B cell (primary cell): ENCODE results near the gene NHSL2. TPM values are rescaled to one million over a fixed set of nuclear protein-coding genes. Genes with fewer than 3 reads are reported as not detected.

ENCODE experiments used
- ATAC-seq: fragments of 200-7000 bp; cut with Tn5 transposase; one replicate; pipeline ENCODE4 v1.10.0; 2021; ENCODE audit warnings: low read depth, mild to moderate bottlenecking, moderate number of reproducible peaks, moderate library complexity
- CTCF ChIA-PET: fragments of 350-600 bp; sonication (Branson Sonifier 250); formaldehyde crosslinking; loops from one replicate; lab custom pipeline; 2021; ENCODE audit warnings: antibody characterized with exemption, inconsistent platforms; lab: Charles Lee
- POLR2A ChIA-PET: fragments of 350-600 bp; sonication (Branson Sonifier 250); formaldehyde crosslinking; loops from one replicate; lab custom pipeline; 2021; ENCODE audit warnings: antibody characterized with exemption; lab: Charles Lee
- DNase-seq: peaks from one replicate; pipeline ENCODE4 v3.0.0; 2013
- H2AFZ ChIP-seq: 2 replicates; pipeline ENCODE4 v1.6.1; 2012; ENCODE audit warnings: mild to moderate bottlenecking, low read depth, low read length; ENCODE audit not compliant: insufficient read depth, poor library complexity, severe bottlenecking
- H3K27ac ChIP-seq, 2 donors: 1 replicate in 1 of 2; 2 replicates in 1 of 2; pipeline ENCODE4 v1.5.1; 2012 to 2013; ENCODE audit warnings: low read length in 2 of 2, mild to moderate bottlenecking in 2 of 2, moderate library complexity in 1 of 2
- H3K27me3 ChIP-seq, 4 experiments: fragments of 200-600 bp in 1 of 4; sonication (generic) in 1 of 4; replicated peaks in 1 of 4; 1 replicate in 2 of 4; 2 replicates in 2 of 4; pipeline versions ENCODE4 v1.6.1 to v1.7.0; 2013 to 2016; ENCODE audit warnings: low read length in 3 of 4, mild to moderate bottlenecking in 2 of 4, mixed read lengths in 1 of 4, moderate library complexity in 1 of 4; ENCODE audit not compliant: insufficient read depth in 4 of 4, control insufficient read depth in 3 of 4; ENCODE audit errors: control extremely low read depth in 1 of 4
- H3K36me3 ChIP-seq, 2 experiments: replicated peaks in 1 of 2; 1 replicate in 1 of 2; 2 replicates in 1 of 2; pipeline versions ENCODE4 v1.6.1 to v1.7.1; 2013; ENCODE audit warnings: low read length in 1 of 2; ENCODE audit not compliant: insufficient read depth in 2 of 2, control insufficient read depth in 1 of 2; ENCODE audit errors: control extremely low read depth in 1 of 2, extremely low read depth in 1 of 2
- H3K4me1 ChIP-seq, 2 donors: fragments of 200-600 bp in 1 of 2; sonication (generic) in 1 of 2; 1 replicate in 1 of 2; 2 replicates in 1 of 2; pipeline versions ENCODE4 v1.5.1 to v1.6.1; 2013 to 2017; ENCODE audit warnings: low read length in 2 of 2; ENCODE audit not compliant: control insufficient read depth in 2 of 2, insufficient read depth in 2 of 2
- H3K4me2 ChIP-seq: replicated peaks from 2 replicates; pipeline ENCODE3; 2012; ENCODE audit warnings: mild to moderate bottlenecking, low read depth, low read length; ENCODE audit not compliant: poor library complexity, severe bottlenecking
- H3K4me3 ChIP-seq, 5 experiments: fragments of 200-600 bp in 1 of 5; sonication (generic) in 1 of 5; 1 replicate in 3 of 5; 2 replicates in 2 of 5; pipeline versions ENCODE4 v1.5.1 to v1.7.0; 2011 to 2016; ENCODE audit warnings: low read length in 4 of 5, mild to moderate bottlenecking in 4 of 5, low read depth in 2 of 5, control low read depth in 1 of 5, moderate library complexity in 1 of 5; ENCODE audit not compliant: insufficient read depth in 1 of 5; ENCODE audit errors: control extremely low read depth in 1 of 5, extremely low read depth in 1 of 5
- H3K79me2 ChIP-seq: fragments of 200-600 bp; sonication (generic); one replicate; pipeline ENCODE4 v1.6.0; 2016; ENCODE audit warnings: low read length; ENCODE audit not compliant: control insufficient read depth, insufficient read depth
- H3K9ac ChIP-seq: fragments of 200-600 bp; sonication (generic); 2 replicates; pipeline ENCODE4 v1.6.1; 2017; ENCODE audit warnings: mild to moderate bottlenecking, low read length, moderate library complexity
- H3K9me3 ChIP-seq, 3 donors: one replicate each; pipeline versions ENCODE4 v1.6.1 to v1.7.1; 2013; ENCODE audit warnings: low read length in 2 of 3; ENCODE audit not compliant: control insufficient read depth in 2 of 3, insufficient read depth in 1 of 3; ENCODE audit errors: control extremely low read depth in 1 of 3
- H4K20me1 ChIP-seq: 2 replicates; pipeline ENCODE4 v1.6.0; 2012; ENCODE audit warnings: mild to moderate bottlenecking, low read length; ENCODE audit not compliant: insufficient read depth, control insufficient read depth, poor library complexity, severe bottlenecking
- H3K27ac Mint-ChIP-seq: one replicate; pipeline ENCODE4 v1.8.0; 2021; ENCODE audit warnings: mixed read lengths
- H3K27me3 Mint-ChIP-seq: one replicate; pipeline ENCODE4 v1.8.0; 2021; ENCODE audit warnings: mixed read lengths
- H3K4me1 Mint-ChIP-seq: one replicate; pipeline ENCODE4 v1.8.0; 2021; ENCODE audit warnings: mixed read lengths
- H3K4me3 Mint-ChIP-seq: one replicate; pipeline ENCODE4 v1.8.0; 2021; ENCODE audit warnings: mixed read lengths
- H3K9me3 Mint-ChIP-seq: one replicate; pipeline ENCODE4 v1.8.0; 2022; ENCODE audit warnings: mixed read lengths; ENCODE audit not compliant: insufficient read depth
- EZH2 ChIP-seq: IDR thresholded peaks from 2 replicates; pipeline ENCODE4 v1.6.1; 2012; ENCODE audit warnings: borderline replicate concordance, low read depth, mild to moderate bottlenecking, moderate library complexity, low read length; ENCODE audit not compliant: insufficient read depth, poor library complexity, severe bottlenecking
- WGBS: methylation state at CpG from one replicate; pipeline ENCODE4 v1.1.5; 2013; ENCODE audit warnings: missing lambda C conversion rate; ENCODE audit not compliant: insufficient coverage; 5-methylcytosine and 5-hydroxymethylcytosine counted together
- intact Hi-C: fragments of 100-400 bp; cut with micrococcal nuclease; formaldehyde crosslinking; loops from one replicate; pipeline ENCODE4 v1.10.0; 2022
- polyA plus RNA-seq: library from polyadenylated mRNA; depleted of rRNA; stranded (reverse); fragments of >200 nt; gene quantifications from 2 replicates; pipeline ENCODE4 v1.2.3, GENCODE V29; 2012
- total RNA-seq, 2 donors: library from RNA; stranded (reverse); fragments of 120-200 nt in 1 of 2; gene quantifications; 1 replicate in 1 of 2; 2 replicates in 1 of 2; pipeline versions ENCODE4 v1.2.3 to v1.2.4, GENCODE V29; 2013 to 2022
- TF ChIP-seq, protein P1 (sequence below): fragments of 200-600 bp; IDR thresholded peaks from one replicate; pipeline ENCODE4 v1.8.0; 2022; ENCODE audit warnings: antibody characterized with exemption, mild to moderate bottlenecking

Gene NHSL2
- total and polyA plus RNA-seq, 2 donors (not counting 1 experiment from before 2014, with no cell fraction given): 0.16 to 1.7 TPM

DNA sequence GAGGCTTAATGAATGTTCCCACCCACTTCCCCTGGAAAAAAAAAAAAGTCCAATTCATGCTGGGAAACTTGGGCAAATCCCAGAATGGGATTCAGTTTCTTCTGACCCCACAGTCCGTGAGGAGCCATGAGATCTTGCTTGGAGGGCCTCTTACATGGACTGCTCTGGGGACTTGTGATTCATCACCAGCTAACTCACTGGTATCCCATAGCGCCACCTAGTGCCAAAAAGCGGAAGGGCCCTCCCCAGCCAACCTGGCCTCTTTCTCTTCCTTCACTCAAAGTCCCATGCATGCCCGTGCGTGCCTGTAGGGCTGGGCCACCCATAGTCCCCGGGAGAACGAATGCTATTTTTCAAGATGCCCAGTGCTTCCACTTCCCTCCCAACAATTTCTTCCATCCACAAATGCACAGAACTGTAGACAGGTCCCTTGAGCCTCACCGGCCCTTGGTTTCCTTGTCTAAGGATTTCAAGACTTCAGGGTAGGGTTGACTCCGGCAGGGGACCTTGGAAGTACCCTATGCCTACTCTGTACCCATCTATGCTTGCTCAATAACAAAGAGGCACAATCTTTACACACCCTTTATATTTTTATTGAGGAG, 216.0 kb downstream of the NHSL2 start:
- Mint-ChIP-seq H3K4me1 (peaks cover 34% of the 10 kb centered on the region), H3K27ac (peak overlapping the region; percentile 21), H3K4me3 (no peak overlapping the region), H3K27me3 (peaks cover 4% of the 10 kb centered on the region), H3K9me3 (no peaks in the 10 kb centered on the region)
- H2AFZ ChIP-seq: no peak overlapping the region
- TF ChIP-seq, protein P1, sequence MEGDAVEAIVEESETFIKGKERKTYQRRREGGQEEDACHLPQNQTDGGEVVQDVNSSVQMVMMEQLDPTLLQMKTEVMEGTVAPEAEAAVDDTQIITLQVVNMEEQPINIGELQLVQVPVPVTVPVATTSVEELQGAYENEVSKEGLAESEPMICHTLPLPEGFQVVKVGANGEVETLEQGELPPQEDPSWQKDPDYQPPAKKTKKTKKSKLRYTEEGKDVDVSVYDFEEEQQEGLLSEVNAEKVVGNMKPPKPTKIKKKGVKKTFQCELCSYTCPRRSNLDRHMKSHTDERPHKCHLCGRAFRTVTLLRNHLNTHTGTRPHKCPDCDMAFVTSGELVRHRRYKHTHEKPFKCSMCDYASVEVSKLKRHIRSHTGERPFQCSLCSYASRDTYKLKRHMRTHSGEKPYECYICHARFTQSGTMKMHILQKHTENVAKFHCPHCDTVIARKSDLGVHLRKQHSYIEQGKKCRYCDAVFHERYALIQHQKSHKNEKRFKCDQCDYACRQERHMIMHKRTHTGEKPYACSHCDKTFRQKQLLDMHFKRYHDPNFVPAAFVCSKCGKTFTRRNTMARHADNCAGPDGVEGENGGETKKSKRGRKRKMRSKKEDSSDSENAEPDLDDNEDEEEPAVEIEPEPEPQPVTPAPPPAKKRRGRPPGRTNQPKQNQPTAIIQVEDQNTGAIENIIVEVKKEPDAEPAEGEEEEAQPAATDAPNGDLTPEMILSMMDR: peak; percentile 70
- no peak for TF ChIP-seq EZH2
- no peak overlapping the region for H3K9ac ChIP-seq
- intact Hi-C loops: loop anchor here (1.0 to 2.0 kb wide), 5 partner anchors 16 to 127 kb away; no protein-coding TSS in a partner anchor
- H3K36me3 ChIP-seq: no peaks in the 10 kb centered on the region
- ChIA-PET POLR2A (interaction anchor here (0.7 to 1.3 kb wide), 2 partner anchors 106 to 117 kb away, joined by 4 read pairs; no protein-coding TSS in a partner anchor), CTCF (interaction anchor here (0.7 to 7.9 kb wide), 21 partner anchors 11 to 150 kb away, joined by 3 to 108 read pairs (median 4); partner anchors contain the start of gene RPS4X)
- peaks cover 0 to 5% (median 2%) of the 10 kb centered on the region in 4 experiments for H3K27me3 ChIP-seq
- H3K4me3 ChIP-seq: no peak overlapping the region
- peak; percentile 62 for ATAC-seq
- no peak overlapping the region for H3K4me2 ChIP-seq
- WGBS: 3% methylated on average over 6 of the region's 9 CpGs
- no peaks in the 10 kb centered on the region for H4K20me1 ChIP-seq
- H3K27ac ChIP-seq: no peak overlapping the region
- peak; percentile 80 for DNase-seq
- no peaks in the 10 kb centered on the region for H3K79me2 ChIP-seq
- peaks cover 12 to 27% of the 10 kb centered on the region in 2 donors for H3K4me1 ChIP-seq
- H3K9me3 ChIP-seq: no peaks in the 10 kb centered on the region

DNA sequence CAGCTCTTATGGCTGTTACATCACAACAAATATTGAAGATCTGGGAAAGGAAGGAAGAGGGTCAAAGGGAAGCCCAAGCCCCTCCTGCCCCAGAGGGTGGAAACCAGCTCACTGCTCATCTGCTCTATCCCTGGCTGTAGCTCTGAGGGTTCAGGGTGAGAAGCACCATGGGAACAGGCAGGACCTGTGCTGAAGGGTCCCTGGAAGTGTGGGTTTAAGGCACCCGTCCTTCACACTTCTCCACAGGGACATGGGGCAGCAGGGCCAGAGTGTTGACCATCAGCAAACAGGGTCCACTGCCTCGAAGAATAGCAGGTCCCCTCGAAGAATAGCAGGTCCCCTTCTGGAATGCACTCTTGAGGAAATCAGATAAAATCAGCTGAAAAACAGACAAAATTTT, 216.7 kb downstream of the NHSL2 start:
- H2AFZ ChIP-seq: no peak overlapping the region
- ChIA-PET CTCF (interaction anchor here (0.7 to 7.9 kb wide), 12 partner anchors 12 to 149 kb away, joined by 3 to 108 read pairs (median 6); partner anchors contain the start of gene RPS4X), POLR2A (interaction anchor here (0.6 kb wide), 1 partner anchor 132 kb away, joined by 3 read pairs; no protein-coding TSS in a partner anchor)
- H4K20me1 ChIP-seq: no peaks in the 10 kb centered on the region
- no peak for TF ChIP-seq EZH2
- TF ChIP-seq, protein P1: no peak
- intact Hi-C loops: loop anchor here (2.0 kb wide), 2 partner anchors 15 to 27 kb away; no protein-coding TSS in a partner anchor
- H3K36me3 ChIP-seq: no peaks in the 10 kb centered on the region
- no peak overlapping the region for H3K4me2 ChIP-seq
- no peak overlapping the region for H3K9ac ChIP-seq
- WGBS: no CpG with 5 or more reads among the region's 3 CpGs
- Mint-ChIP-seq H3K4me1 (peaks cover 32% of the 10 kb centered on the region), H3K9me3 (no peaks in the 10 kb centered on the region), H3K27me3 (peaks cover 4% of the 10 kb centered on the region), H3K4me3 (no peak overlapping the region), H3K27ac (no peak overlapping the region)
- H3K4me3 ChIP-seq: no peak overlapping the region
- H3K4me1 ChIP-seq: peaks cover 11 to 24% of the 10 kb centered on the region in 2 donors
- DNase-seq (no peak), ATAC-seq (no peak)
- H3K79me2 ChIP-seq: no peaks in the 10 kb centered on the region
- no peaks in the 10 kb centered on the region for H3K9me3 ChIP-seq
- H3K27me3 ChIP-seq: peaks cover 0 to 9% (median 2%) of the 10 kb centered on the region in 4 experiments
- no peak overlapping the region for H3K27ac ChIP-seq
